ENCODE results near the gene STX2.

STX2 gene

DNA sequence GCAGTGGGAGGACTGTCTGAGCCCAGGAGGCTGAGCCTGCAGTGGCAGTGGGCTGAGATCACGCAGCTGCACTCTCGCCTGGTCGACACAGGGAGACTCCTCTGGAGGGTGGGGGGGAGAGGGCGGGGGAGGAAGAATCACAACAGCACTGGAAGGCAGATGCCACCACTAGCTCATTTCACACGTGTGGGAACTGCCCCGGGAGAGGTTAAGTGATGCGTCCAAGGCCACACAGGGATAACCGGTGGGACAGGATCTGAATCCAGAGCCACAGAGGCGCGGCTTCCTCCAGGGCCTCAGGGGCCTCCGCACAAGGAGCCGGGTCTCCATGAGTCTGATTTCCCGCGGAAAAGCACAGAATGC is 20.8 kb downstream of the STX2 start:
- DNase-seq (ENCODE audit: low read depth, low spot score) = no peak
- POLR2A ChIA-PET = no interaction called here

DNA sequence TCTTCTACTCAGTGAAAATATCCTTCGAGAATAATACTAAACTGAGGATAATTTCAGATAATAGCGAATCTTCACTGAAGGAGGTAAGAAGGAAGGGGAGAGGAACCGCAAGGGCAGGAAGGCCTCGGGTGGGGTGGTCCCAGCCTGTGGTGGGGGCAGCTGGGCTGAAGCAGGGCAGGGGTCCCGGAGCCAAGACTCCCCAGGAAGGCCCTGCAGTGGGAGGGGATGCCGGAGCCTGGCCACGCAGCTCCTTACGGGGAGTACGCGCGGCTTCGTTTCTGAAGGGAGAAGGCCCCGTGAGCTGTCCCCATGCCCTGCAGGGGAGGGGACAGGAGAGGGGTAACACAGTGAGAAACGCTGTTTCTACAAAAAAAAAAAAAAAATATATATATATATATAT is 21.2 kb downstream of the STX2 start:
- TF ChIP-seq, protein P1, sequence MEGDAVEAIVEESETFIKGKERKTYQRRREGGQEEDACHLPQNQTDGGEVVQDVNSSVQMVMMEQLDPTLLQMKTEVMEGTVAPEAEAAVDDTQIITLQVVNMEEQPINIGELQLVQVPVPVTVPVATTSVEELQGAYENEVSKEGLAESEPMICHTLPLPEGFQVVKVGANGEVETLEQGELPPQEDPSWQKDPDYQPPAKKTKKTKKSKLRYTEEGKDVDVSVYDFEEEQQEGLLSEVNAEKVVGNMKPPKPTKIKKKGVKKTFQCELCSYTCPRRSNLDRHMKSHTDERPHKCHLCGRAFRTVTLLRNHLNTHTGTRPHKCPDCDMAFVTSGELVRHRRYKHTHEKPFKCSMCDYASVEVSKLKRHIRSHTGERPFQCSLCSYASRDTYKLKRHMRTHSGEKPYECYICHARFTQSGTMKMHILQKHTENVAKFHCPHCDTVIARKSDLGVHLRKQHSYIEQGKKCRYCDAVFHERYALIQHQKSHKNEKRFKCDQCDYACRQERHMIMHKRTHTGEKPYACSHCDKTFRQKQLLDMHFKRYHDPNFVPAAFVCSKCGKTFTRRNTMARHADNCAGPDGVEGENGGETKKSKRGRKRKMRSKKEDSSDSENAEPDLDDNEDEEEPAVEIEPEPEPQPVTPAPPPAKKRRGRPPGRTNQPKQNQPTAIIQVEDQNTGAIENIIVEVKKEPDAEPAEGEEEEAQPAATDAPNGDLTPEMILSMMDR (IDR thresholded peaks at IDR 0.05; ENCODE audit: insufficient read depth, low read length, missing control alignments) = no peak
- POLR2A ChIA-PET = no interaction called here
- no peak overlapping the region for H3K4me3 ChIP-seq (ENCODE audit: low read depth, low read length)
- CTCF ChIA-PET = interaction anchor here (0.8 to 2.9 kb wide), 10 partner anchors 8 to 1012 kb away, joined by 3 to 14 read pairs (median 4); no protein-coding TSS in a partner anchor
- no peak for DNase-seq (ENCODE audit: low read depth, low spot score)

More for the DNA sequence above, 20.8 kb downstream of the STX2 start:
- no peak overlapping the region for H3K4me3 ChIP-seq (ENCODE audit: low read depth, low read length)
- CTCF ChIA-PET = interaction anchor here (0.8 to 2.9 kb wide), 9 partner anchors 8 to 1011 kb away, joined by 3 to 14 read pairs (median 5); no protein-coding TSS in a partner anchor
- TF ChIP-seq, protein P1 (IDR thresholded peaks at IDR 0.05; ENCODE audit: insufficient read depth, low read length, missing control alignments) = no peak

DNA sequence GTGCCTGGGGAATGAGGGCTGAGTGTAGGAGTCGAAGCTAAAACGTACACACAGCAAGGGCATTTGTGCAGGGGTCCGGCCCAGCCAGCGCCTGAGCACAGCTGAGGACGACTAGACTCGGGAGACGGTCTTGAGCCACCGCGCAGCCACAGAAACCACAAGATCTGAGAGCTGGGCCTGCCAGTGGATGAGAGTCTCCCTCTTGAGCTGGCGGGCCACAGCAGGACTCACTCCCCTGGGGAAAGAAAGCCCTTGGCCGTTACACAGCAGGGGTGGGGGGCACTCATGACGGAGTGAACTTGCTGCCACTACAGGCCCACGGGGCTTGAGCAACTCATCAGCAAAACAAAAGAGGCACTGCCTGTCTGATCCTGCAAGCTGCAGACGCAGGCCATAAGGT is 23.0 kb downstream of the STX2 start:
- no peak for DNase-seq (ENCODE audit: low read depth, low spot score)
- H3K4me3 ChIP-seq (ENCODE audit: low read depth, low read length) = no peak overlapping the region
- CTCF ChIA-PET = interaction anchor here (0.7 to 2.9 kb wide), 3 partner anchors 10 to 317 kb away, joined by 3 to 14 read pairs (median 10); no protein-coding TSS in a partner anchor
- TF ChIP-seq, protein P1 (IDR thresholded peaks at IDR 0.05; ENCODE audit: insufficient read depth, low read length, missing control alignments) = no peak
- POLR2A ChIA-PET = no interaction called here

DNA sequence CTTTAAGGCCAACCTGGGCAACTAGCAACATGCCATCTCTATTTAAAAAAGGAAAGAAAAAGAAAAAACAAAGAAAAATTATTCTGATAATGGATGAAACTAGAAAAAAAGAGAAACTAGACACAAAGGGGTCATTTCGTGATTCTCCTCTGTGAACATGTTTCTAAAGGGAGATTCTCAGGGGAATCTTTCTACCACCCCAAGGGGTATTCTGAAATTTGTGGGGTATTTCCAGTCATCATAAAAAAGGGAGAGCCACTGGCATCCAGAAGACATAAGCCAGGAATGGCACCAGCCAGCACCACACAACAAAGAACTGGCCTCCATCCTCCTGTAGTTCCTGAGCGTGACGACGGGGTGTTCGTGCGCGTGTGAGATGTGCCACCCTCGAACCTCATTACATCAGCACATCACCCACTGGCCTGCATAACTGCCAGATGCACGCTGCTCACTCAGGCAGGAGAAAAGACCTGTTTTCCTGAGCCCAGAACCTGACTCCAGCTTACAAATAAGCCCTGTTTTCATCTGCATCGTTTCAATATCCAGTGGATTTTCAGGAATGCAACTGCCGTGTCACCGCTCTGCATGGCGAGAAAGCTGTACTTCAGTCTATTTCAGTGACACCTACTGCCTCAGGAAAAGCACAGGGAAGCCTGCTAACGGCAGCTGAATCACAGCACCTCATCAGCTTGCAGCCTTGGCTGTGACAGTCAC is 23.9 kb downstream of the STX2 start:
- POLR2A ChIA-PET = no interaction called here
- no peak overlapping the region for H3K4me3 ChIP-seq (ENCODE audit: low read depth, low read length)
- TF ChIP-seq, protein P1 (IDR thresholded peaks at IDR 0.05; ENCODE audit: insufficient read depth, low read length, missing control alignments) = no peak

DNA sequence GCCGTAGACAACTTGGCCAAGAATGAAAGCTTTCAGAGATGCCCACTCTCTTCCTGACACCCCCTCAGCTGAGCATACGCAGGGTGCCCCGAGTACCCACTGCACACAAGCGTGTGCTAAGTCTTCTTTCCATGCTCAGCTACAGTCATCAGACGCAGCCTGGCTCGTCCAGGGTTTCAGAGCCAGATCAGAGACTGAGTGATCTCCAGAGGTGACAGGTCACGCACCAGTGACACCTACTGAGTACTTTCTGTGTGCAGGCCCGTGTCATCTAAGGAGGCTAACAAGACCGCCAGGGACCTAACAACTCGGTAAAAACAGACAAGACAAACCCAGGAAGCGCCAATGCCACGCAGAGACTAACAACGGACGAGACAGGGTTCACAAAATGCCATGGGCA is 25.1 kb downstream of the STX2 start:
- DNase-seq (ENCODE audit: low read depth, low spot score) = no peak
- TF ChIP-seq, protein P1 (IDR thresholded peaks at IDR 0.05; ENCODE audit: insufficient read depth, low read length, missing control alignments) = no peak
- POLR2A ChIA-PET = no interaction called here
- CTCF ChIA-PET = interaction anchor here (1.6 kb wide), 1 partner anchor 12 kb away, joined by 5 read pairs; no protein-coding TSS in a partner anchor
- no peak overlapping the region for H3K4me3 ChIP-seq (ENCODE audit: low read depth, low read length)

More for the DNA sequence above, 23.9 kb downstream of the STX2 start:
- no peak for DNase-seq (ENCODE audit: low read depth, low spot score)
- CTCF ChIA-PET = interaction anchor here (1.6 kb wide), 1 partner anchor 11 kb away, joined by 5 read pairs; no protein-coding TSS in a partner anchor

DNA sequence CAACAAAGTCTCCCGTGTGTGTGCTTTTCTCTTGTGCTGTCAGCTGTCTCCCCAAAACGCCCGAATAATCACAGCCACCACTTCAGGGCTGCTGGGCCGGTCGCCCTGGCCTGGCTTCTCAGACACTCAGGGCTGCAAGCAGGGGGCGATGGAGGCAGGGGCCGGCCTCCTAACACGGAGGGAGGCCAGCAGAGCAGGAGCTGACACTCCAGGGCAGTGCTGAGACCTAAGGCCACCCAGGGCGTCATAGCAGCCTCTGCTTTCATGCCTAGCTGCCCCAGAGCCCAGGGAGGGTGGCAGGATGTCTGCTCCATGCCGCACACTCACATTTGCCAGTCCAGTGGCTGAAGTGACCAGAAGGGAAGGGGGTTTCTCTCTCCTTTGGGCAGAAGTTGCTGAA is 25.6 kb downstream of the STX2 start:
- H3K4me3 ChIP-seq (ENCODE audit: low read depth, low read length) = no peak overlapping the region
- ChIA-PET CTCF (interaction anchor here (0.8 to 1.9 kb wide), 4 partner anchors 8 to 18 kb away, joined by 3 to 6 read pairs (median 4); no protein-coding TSS in a partner anchor), POLR2A (no interaction called here)
- TF ChIP-seq, protein P1 (IDR thresholded peaks at IDR 0.05; ENCODE audit: insufficient read depth, low read length, missing control alignments) = no peak
- DNase-seq (ENCODE audit: low read depth, low spot score) = no peak
